PC-3 (cell line): Measurements from ENCODE around the gene PGBD4. TPM values are rescaled to one million over a fixed set of nuclear protein-coding genes. Genes with fewer than 3 reads are reported as not detected.

Source experiments
- ATAC-seq: fragments of 200-7000 bp; cut with Tn5 transposase; 2 replicates; pipeline ENCODE4 v1.9.1; 2020; ENCODE audit warnings: mild to moderate bottlenecking, moderate library complexity
- BruUV-seq: library from RNA; stranded (reverse); fragments of 400-500 nt; replicated peaks from 2 replicates; lab custom pipeline; 2021; lab: Mats Ljungman, UMichigan
- CTCF ChIA-PET: fragments of 300-600 bp; sonication (Branson Sonifier 250); formaldehyde crosslinking; loops from one replicate; lab custom pipeline; 2022; ENCODE audit warnings: antibody characterized with exemption; lab: Charles Lee
- POLR2A ChIA-PET: fragments of 300-600 bp; sonication (Branson Sonifier 250); formaldehyde crosslinking; loops from one replicate; lab custom pipeline; 2022; ENCODE audit warnings: antibody characterized with exemption; ENCODE audit not compliant: unreplicated experiment; lab: Charles Lee
- DNase-seq: peaks from one replicate; pipeline ENCODE4 v3.0.0-alpha.2; 2015
- H2AFZ ChIP-seq: fragments of 300-600 bp; sonication (generic); 2 replicates; pipeline ENCODE4 v1.6.0; 2016; ENCODE audit warnings: antibody characterized with exemption, low read length
- H3F3A ChIP-seq: fragments of 300-600 bp; sonication (generic); one replicate; pipeline ENCODE4 v1.6.0; 2017; ENCODE audit warnings: antibody characterized with exemption, low read length, control low read depth, mild to moderate bottlenecking; ENCODE audit not compliant: unreplicated experiment
- H3K27ac ChIP-seq: fragments of 300-600 bp; sonication (generic); 2 replicates; pipeline ENCODE4 v1.5.1; 2016; ENCODE audit warnings: mild to moderate bottlenecking, low read length
- H3K27me3 ChIP-seq: fragments of 300-600 bp; sonication (generic); 2 replicates; pipeline ENCODE4 v1.6.1; 2016; ENCODE audit warnings: low read length, mixed read lengths
- H3K36me3 ChIP-seq: fragments of 300-600 bp; sonication (generic); 2 replicates; pipeline ENCODE4 v1.6.1; 2016; ENCODE audit warnings: low read depth, mixed run types, low read length, mixed read lengths
- H3K4me1 ChIP-seq: fragments of 300-600 bp; sonication (generic); 2 replicates; pipeline ENCODE4 v1.5.1; 2016; ENCODE audit warnings: low read length; ENCODE audit not compliant: insufficient read depth
- H3K4me2 ChIP-seq: fragments of 300-600 bp; sonication (generic); 2 replicates; pipeline ENCODE4 v1.6.0; 2016; ENCODE audit warnings: low read length
- H3K4me3 ChIP-seq: fragments of 300-600 bp; sonication (generic); 2 replicates; pipeline ENCODE4 v1.5.1; 2016; ENCODE audit warnings: mild to moderate bottlenecking, low read length, mixed read lengths
- H3K79me2 ChIP-seq: fragments of 300-600 bp; sonication (generic); 2 replicates; pipeline ENCODE4 v1.6.1; 2017; ENCODE audit warnings: low read length, mixed read lengths
- H3K9ac ChIP-seq: fragments of 300-600 bp; sonication (generic); 2 replicates; pipeline ENCODE4 v1.6.0; 2016; ENCODE audit warnings: mild to moderate bottlenecking, low read length
- H3K9me2 ChIP-seq: fragments of 300-600 bp; sonication (generic); replicated peaks from 2 replicates; pipeline ENCODE4 v1.6.1; 2016; ENCODE audit warnings: mixed run types, low read length, mixed read lengths
- H3K9me3 ChIP-seq: fragments of 300-600 bp; sonication (generic); 2 replicates; pipeline ENCODE4 v1.6.1; 2016; ENCODE audit warnings: low read length, mixed read lengths
- H4K20me1 ChIP-seq: fragments of 300-600 bp; sonication (generic); 2 replicates; pipeline ENCODE4 v1.6.1; 2016; ENCODE audit warnings: low read length, mixed read lengths
- EZH2 ChIP-seq: fragments of 300-600 bp; sonication (generic); IDR thresholded peaks from one replicate; pipeline ENCODE4 v1.6.1; 2017; ENCODE audit warnings: antibody characterized with exemption, mild to moderate bottlenecking, low read length; ENCODE audit not compliant: unreplicated experiment
- EZH2phosphoT487 ChIP-seq: fragments of 300-600 bp; sonication (generic); IDR thresholded peaks from 2 replicates; pipeline ENCODE4 v1.6.1; 2018; ENCODE audit warnings: mild to moderate bottlenecking, antibody characterized with exemption, low read length, borderline replicate concordance
- intact Hi-C: fragments of 100-400 bp; cut with micrococcal nuclease; formaldehyde crosslinking; loops from 2 replicates; pipeline ENCODE4 v1.9.0; 2023
- total RNA-seq: library from RNA; depleted of rRNA; stranded (reverse); fragments of >200 nt; gene quantifications from 2 replicates; pipeline ENCODE4 v1.2.3, GENCODE V29; 2014
- TF ChIP-seq, protein P1 (sequence below): fragments of 300-600 bp; sonication (generic); conservative IDR thresholded peaks from 2 replicates; pipeline ENCODE4 v1.5.1; 2017; ENCODE audit warnings: antibody characterized with exemption, low read depth, mild to moderate bottlenecking, low read length

The PGBD4 gene
- total RNA-seq, 1 experiment from 2014 or later: 2.6 TPM

DNA sequence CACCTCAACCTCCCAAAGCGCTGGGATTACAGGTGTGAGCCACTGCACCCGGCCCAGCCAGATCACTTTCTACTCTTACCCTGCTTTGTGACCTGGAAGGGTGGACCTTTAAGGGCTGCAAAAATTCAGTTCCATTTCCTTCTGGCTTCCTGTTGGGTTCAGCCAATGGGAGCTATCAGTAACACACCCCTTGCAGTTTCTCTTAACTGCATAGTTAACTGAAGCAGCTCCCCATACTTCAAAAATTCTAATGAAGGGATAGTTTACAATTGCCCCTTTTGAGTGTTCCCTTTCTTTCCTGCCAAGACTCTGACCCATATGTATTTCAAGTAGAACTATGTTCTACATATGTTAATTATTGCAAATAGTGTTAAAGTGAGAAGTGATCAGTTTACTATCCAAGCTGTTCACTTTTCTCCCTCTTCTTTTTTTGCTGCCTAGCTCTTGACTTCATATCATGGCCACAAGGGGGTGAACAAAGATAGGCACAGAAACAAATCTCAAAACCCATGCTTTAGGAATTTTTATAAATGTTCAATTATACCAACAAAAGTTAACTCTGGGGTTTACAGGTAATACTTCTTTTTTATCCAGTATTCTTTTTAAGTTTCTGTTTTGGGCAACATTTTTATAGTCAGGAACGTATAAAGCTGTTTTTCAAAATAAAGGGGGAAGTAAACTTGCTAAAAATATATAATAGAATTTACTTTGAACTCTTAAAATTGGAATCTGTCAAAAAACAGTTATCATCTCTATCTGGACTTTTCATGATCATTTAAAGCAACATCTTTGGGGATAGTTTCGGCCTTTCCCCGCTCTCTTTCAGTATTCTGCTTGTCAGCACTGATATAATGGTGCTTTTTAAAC, 8.1 kb downstream of the PGBD4 start:
- TF ChIP-seq, protein P1, sequence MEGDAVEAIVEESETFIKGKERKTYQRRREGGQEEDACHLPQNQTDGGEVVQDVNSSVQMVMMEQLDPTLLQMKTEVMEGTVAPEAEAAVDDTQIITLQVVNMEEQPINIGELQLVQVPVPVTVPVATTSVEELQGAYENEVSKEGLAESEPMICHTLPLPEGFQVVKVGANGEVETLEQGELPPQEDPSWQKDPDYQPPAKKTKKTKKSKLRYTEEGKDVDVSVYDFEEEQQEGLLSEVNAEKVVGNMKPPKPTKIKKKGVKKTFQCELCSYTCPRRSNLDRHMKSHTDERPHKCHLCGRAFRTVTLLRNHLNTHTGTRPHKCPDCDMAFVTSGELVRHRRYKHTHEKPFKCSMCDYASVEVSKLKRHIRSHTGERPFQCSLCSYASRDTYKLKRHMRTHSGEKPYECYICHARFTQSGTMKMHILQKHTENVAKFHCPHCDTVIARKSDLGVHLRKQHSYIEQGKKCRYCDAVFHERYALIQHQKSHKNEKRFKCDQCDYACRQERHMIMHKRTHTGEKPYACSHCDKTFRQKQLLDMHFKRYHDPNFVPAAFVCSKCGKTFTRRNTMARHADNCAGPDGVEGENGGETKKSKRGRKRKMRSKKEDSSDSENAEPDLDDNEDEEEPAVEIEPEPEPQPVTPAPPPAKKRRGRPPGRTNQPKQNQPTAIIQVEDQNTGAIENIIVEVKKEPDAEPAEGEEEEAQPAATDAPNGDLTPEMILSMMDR: peak; percentile 90
- no peak for TF ChIP-seq EZH2
- H3K36me3 ChIP-seq: no peaks in the 10 kb centered on the region
- DNase-seq (peak; percentile 63), ATAC-seq (peak; percentile 78)
- H3K9me3 ChIP-seq: no peaks in the 10 kb centered on the region
- no peaks in the 10 kb centered on the region for H4K20me1 ChIP-seq
- H3F3A ChIP-seq: no peaks in the 10 kb centered on the region
- no peak overlapping the region for H2AFZ ChIP-seq
- no peak overlapping the region for H3K4me2 ChIP-seq
- intact Hi-C loops: loop anchor here (1.0 kb wide), 5 partner anchors 48 to 478 kb away; partner anchors contain the start of genes KATNBL1 and LPCAT4
- H3K27me3 ChIP-seq: no peaks in the 10 kb centered on the region
- ChIA-PET CTCF (interaction anchor here (0.6 to 1.8 kb wide), 10 partner anchors 38 to 1335 kb away, joined by 3 to 17 read pairs (median 5); partner anchors contain the start of genes KATNBL1, LPCAT4 and SLC12A6), POLR2A (interaction anchor here (0.6 to 1.0 kb wide), 5 partner anchors 12 to 227 kb away, joined by 3 to 7 read pairs (median 3); partner anchors contain the start of gene KATNBL1)
- H3K9ac ChIP-seq: no peak overlapping the region
- no TSS peak for BruUV-seq
- H3K79me2 ChIP-seq: no peaks in the 10 kb centered on the region
- H3K4me1 ChIP-seq: no peaks in the 10 kb centered on the region
- no peak overlapping the region for H3K4me3 ChIP-seq
- no peak overlapping the region for H3K27ac ChIP-seq
- H3K9me2 ChIP-seq: no peaks in the 10 kb centered on the region

DNA sequence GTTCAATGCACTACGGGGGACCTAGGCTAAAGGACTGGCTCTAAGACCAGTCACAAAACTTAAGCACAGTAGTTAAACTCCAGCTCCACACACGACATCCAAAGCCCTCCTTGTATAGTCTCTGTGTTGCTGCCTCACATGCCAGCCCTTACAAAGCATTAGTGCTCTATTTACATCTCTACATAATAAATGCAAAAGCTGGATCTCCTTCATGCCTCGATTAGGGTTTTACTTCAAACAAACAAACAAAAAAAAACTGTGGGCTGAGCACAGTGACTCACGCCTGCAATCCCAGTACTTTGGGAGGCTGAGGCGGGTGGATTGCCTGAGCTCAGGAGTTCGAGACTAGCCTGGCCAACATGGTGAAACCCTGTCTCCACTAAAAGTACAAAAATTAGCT, 9.6 kb downstream of the PGBD4 start:
- H3K9me2 ChIP-seq: no peaks in the 10 kb centered on the region
- H3K9me3 ChIP-seq: no peaks in the 10 kb centered on the region
- no peak overlapping the region for H2AFZ ChIP-seq
- TF ChIP-seq, protein P1: no peak
- TF ChIP-seq EZH2: no peak
- TF ChIP-seq EZH2phosphoT487: no peak
- ChIA-PET CTCF (interaction anchor here (1.8 kb wide), 1 partner anchor 98 kb away, joined by 7 read pairs; the partner anchor contains the start of gene KATNBL1), POLR2A (no interaction called here)
- no peak overlapping the region for H3K4me2 ChIP-seq
- no peaks in the 10 kb centered on the region for H3K36me3 ChIP-seq
- H3F3A ChIP-seq: no peaks in the 10 kb centered on the region
- no TSS peak for BruUV-seq
- DNase-seq (no peak), ATAC-seq (no peak; the same call in 1 of the 2 replicates)
- no peaks in the 10 kb centered on the region for H3K4me1 ChIP-seq
- H3K9ac ChIP-seq: no peak overlapping the region
- no peak overlapping the region for H3K27ac ChIP-seq
- H3K27me3 ChIP-seq: no peaks in the 10 kb centered on the region
- H3K79me2 ChIP-seq: no peaks in the 10 kb centered on the region
- H4K20me1 ChIP-seq: no peaks in the 10 kb centered on the region
- no peak overlapping the region for H3K4me3 ChIP-seq
- intact Hi-C loops: no loop called here
